ENCODE data around the gene NUP210. TPM values are rescaled to one million over a fixed set of nuclear protein-coding genes. Genes with fewer than 3 reads are reported as not detected.

NUP210 gene
- total RNA-seq, 2 experiments from 2014 or later = 148 TPM

GRCh38 chr3:13277196-13277813, 142.8 kb downstream of the NUP210 start:
- H3K36me3 Mint-ChIP-seq (ENCODE audit: low read depth) = no peaks in the 10 kb centered on the region
- intact Hi-C loops (cut with micrococcal nuclease) = no loop called here
- no peak for DNase-seq
- H3K4me3 Mint-ChIP-seq = no peak overlapping the region
- no peaks in the 10 kb centered on the region for H3K9me3 Mint-ChIP-seq
- H3K27me3 Mint-ChIP-seq (ENCODE audit: low read depth) = peaks cover 13% of the 10 kb centered on the region
- CTCF ChIA-PET = interaction anchor here (0.6 to 2.1 kb wide), 2 partner anchors 185 to 245 kb away, joined by 6 to 7 read pairs; no protein-coding TSS in a partner anchor
- peaks cover 3% of the 10 kb centered on the region for H3K4me1 Mint-ChIP-seq (ENCODE audit: low read depth)
- H3K27ac Mint-ChIP-seq = no peak overlapping the region

- H3K9me3 Mint-ChIP-seq = no peaks in the 10 kb centered on the region
- peaks cover 10% of the 10 kb centered on the region for H3K27me3 Mint-ChIP-seq (ENCODE audit: low read depth)
- intact Hi-C loops (cut with micrococcal nuclease) = no loop called here
- no peak for DNase-seq
- no peak overlapping the region for H3K4me3 Mint-ChIP-seq
- no peak overlapping the region for H3K27ac Mint-ChIP-seq
- H3K36me3 Mint-ChIP-seq (ENCODE audit: low read depth) = no peaks in the 10 kb centered on the region
- CTCF ChIA-PET = interaction anchor here (0.6 kb wide), 1 partner anchor 246 kb away, joined by 6 read pairs; no protein-coding TSS in a partner anchor
- peaks cover 2% of the 10 kb centered on the region for H3K4me1 Mint-ChIP-seq (ENCODE audit: low read depth)
Measured at GRCh38 chr3:13276438-13277195, 143.5 kb downstream of the NUP210 start.

GRCh38 chr3:13275376-13276005, 144.6 kb downstream of the NUP210 start:
- CTCF ChIA-PET = interaction anchor here (1.4 kb wide), 1 partner anchor 375 kb away, joined by 3 read pairs; no protein-coding TSS in a partner anchor
- Mint-ChIP-seq H3K36me3 (ENCODE audit: low read depth) (no peaks in the 10 kb centered on the region), H3K4me1 (ENCODE audit: low read depth) (no peaks in the 10 kb centered on the region), H3K27ac (no peak overlapping the region), H3K4me3 (no peak overlapping the region), H3K9me3 (no peaks in the 10 kb centered on the region), H3K27me3 (ENCODE audit: low read depth) (peaks cover 4% of the 10 kb centered on the region)
- DNase-seq = no peak
- intact Hi-C loops (cut with micrococcal nuclease) = no loop called here

- no peaks in the 10 kb centered on the region for H3K4me1 Mint-ChIP-seq (ENCODE audit: low read depth)
- intact Hi-C loops (cut with micrococcal nuclease) = no loop called here
- no peak overlapping the region for H3K4me3 Mint-ChIP-seq
- peaks cover 2% of the 10 kb centered on the region for H3K9me3 Mint-ChIP-seq
- H3K27me3 Mint-ChIP-seq (ENCODE audit: low read depth) = no peaks in the 10 kb centered on the region
- H3K27ac Mint-ChIP-seq = no peak overlapping the region
- no peak for DNase-seq
- no peaks in the 10 kb centered on the region for H3K36me3 Mint-ChIP-seq (ENCODE audit: low read depth)
- CTCF ChIA-PET = interaction anchor here (1.4 kb wide), 1 partner anchor 375 kb away, joined by 3 read pairs; no protein-coding TSS in a partner anchor
Measured at GRCh38 chr3:13274551-13275332, 145.4 kb downstream of the NUP210 start.

GRCh38 chr3:13274125-13274524, 146.0 kb downstream of the NUP210 start:
- Mint-ChIP-seq H3K4me1 (ENCODE audit: low read depth) (no peaks in the 10 kb centered on the region), H3K4me3 (no peak overlapping the region), H3K27ac (no peak overlapping the region), H3K27me3 (ENCODE audit: low read depth) (no peaks in the 10 kb centered on the region), H3K9me3 (peaks cover 6% of the 10 kb centered on the region), H3K36me3 (ENCODE audit: low read depth) (no peaks in the 10 kb centered on the region)
- no peak for DNase-seq
- CTCF ChIA-PET = interaction anchor here (1.4 kb wide), 1 partner anchor 376 kb away, joined by 3 read pairs; no protein-coding TSS in a partner anchor
- intact Hi-C loops (cut with micrococcal nuclease) = no loop called here

GRCh38 chr3:13273604-13274105, 146.5 kb downstream of the NUP210 start:
- no peak overlapping the region for H3K4me3 Mint-ChIP-seq
- intact Hi-C loops (cut with micrococcal nuclease) = no loop called here
- H3K4me1 Mint-ChIP-seq (ENCODE audit: low read depth) = no peaks in the 10 kb centered on the region
- CTCF ChIA-PET = no interaction called here
- no peaks in the 10 kb centered on the region for H3K36me3 Mint-ChIP-seq (ENCODE audit: low read depth)
- H3K27ac Mint-ChIP-seq = peak overlapping the region; percentile 30
- no peak for DNase-seq
- peaks cover 6% of the 10 kb centered on the region for H3K9me3 Mint-ChIP-seq
- no peaks in the 10 kb centered on the region for H3K27me3 Mint-ChIP-seq (ENCODE audit: low read depth)

- H3K27me3 Mint-ChIP-seq (ENCODE audit: low read depth) = no peaks in the 10 kb centered on the region
- no peak overlapping the region for H3K4me3 Mint-ChIP-seq
- H3K4me1 Mint-ChIP-seq (ENCODE audit: low read depth) = no peaks in the 10 kb centered on the region
- no peaks in the 10 kb centered on the region for H3K36me3 Mint-ChIP-seq (ENCODE audit: low read depth)
- intact Hi-C loops (cut with micrococcal nuclease) = no loop called here
- H3K9me3 Mint-ChIP-seq = peaks cover 6% of the 10 kb centered on the region
- H3K27ac Mint-ChIP-seq = no peak overlapping the region
- DNase-seq = no peak
- CTCF ChIA-PET = no interaction called here
Measured at GRCh38 chr3:13272831-13273603, 147.1 kb downstream of the NUP210 start.

GRCh38 chr3:13269711-13270378, 150.3 kb downstream of the NUP210 start:
- CTCF ChIA-PET = interaction anchor here (0.7 kb wide), 1 partner anchor 364 kb away, joined by 3 read pairs; no protein-coding TSS in a partner anchor
- H3K36me3 Mint-ChIP-seq (ENCODE audit: low read depth) = no peaks in the 10 kb centered on the region
- intact Hi-C loops (cut with micrococcal nuclease) = no loop called here
- H3K27me3 Mint-ChIP-seq (ENCODE audit: low read depth) = no peaks in the 10 kb centered on the region
- no peak overlapping the region for H3K27ac Mint-ChIP-seq
- H3K9me3 Mint-ChIP-seq = peaks cover 6% of the 10 kb centered on the region
- H3K4me1 Mint-ChIP-seq (ENCODE audit: low read depth) = no peaks in the 10 kb centered on the region
- no peak overlapping the region for H3K4me3 Mint-ChIP-seq
- no peak for DNase-seq

GRCh38 chr3:13268961-13269441, 151.1 kb downstream of the NUP210 start:
- Mint-ChIP-seq H3K27ac (no peak overlapping the region), H3K9me3 (peaks cover 6% of the 10 kb centered on the region), H3K36me3 (ENCODE audit: low read depth) (no peaks in the 10 kb centered on the region), H3K4me1 (ENCODE audit: low read depth) (no peaks in the 10 kb centered on the region), H3K4me3 (no peak overlapping the region), H3K27me3 (ENCODE audit: low read depth) (no peaks in the 10 kb centered on the region)
- CTCF ChIA-PET = no interaction called here
- no peak for DNase-seq
- intact Hi-C loops (cut with micrococcal nuclease) = no loop called here

GRCh38 chr3:13268120-13268519, 152.0 kb downstream of the NUP210 start:
- Mint-ChIP-seq H3K27ac (no peak overlapping the region), H3K27me3 (ENCODE audit: low read depth) (no peaks in the 10 kb centered on the region), H3K4me3 (no peak overlapping the region), H3K4me1 (ENCODE audit: low read depth) (no peaks in the 10 kb centered on the region), H3K9me3 (peaks cover 6% of the 10 kb centered on the region), H3K36me3 (ENCODE audit: low read depth) (no peaks in the 10 kb centered on the region)
- no peak for DNase-seq
- intact Hi-C loops (cut with micrococcal nuclease) = no loop called here
- CTCF ChIA-PET = no interaction called here
